ENCODE data around the gene C1QTNF8.

GRCh38 chr16:1142911-1143310, 46.9 kb upstream of the C1QTNF8 start:
- TF ChIP-seq CTCF (IDR thresholded peaks at IDR 0.05) (no peak), EZH2 (IDR thresholded peaks at IDR 0.05; ENCODE audit: borderline replicate concordance, insufficient read depth, low read depth, low read length, poor library complexity, severe bottlenecking) (no peak)

Data from B cell (primary cell).